A673 (cell line): ENCODE data around the gene MSH5.

Experiments used
- EZH2 ChIP-seq: fragments of 200-600 bp; sonication (generic); IDR thresholded peaks from 2 replicates; pipeline ENCODE4 v1.6.1; 2017; ENCODE audit warnings: borderline replicate concordance, low read depth, mild to moderate bottlenecking, mixed read lengths, antibody characterized with exemption, low read length; ENCODE audit not compliant: poor library complexity, severe bottlenecking
- TF ChIP-seq, protein P1 (sequence below): fragments of 300-800, 200-600 bp; sonication (generic); conservative IDR thresholded peaks from 2 replicates; pipeline ENCODE4 v1.5.1; 2017; ENCODE audit warnings: low read depth, mild to moderate bottlenecking, antibody characterized with exemption, low read length, moderate library complexity, mixed read lengths

DNA sequence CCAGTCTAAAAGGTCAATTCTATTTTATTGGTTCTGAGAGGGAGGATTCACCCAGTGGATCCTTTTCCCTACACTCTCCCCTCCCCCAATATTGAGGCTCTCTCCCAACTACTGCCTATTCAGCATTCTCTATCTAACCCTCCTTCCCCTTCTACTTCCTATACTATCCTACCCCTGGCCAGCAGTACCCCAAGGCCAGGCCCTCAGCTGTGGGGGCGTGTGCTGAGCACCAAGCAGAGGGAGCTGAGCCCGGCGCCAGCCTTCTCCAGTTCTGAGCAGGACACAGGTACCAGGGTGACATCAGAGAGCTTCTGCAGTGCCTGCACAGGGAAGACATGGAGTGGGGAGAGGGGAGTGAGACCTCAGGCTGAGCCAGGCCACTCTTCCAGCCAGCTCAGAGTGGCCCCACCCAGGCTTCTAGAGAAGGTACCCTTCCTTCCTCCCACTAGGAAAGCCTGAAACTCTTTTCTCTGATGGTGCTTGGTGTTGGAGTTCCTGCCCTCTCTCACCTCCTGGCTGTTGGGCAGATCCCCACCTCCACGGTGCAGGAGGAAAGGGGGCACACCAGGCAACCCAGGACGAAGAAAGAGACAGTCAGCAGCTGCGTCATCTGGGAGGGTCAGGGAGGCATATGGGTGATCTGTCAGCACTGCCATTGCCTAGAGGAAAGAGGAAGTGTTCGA lies 12.6 kb upstream of the MSH5 start:
- TF ChIP-seq, protein P1, sequence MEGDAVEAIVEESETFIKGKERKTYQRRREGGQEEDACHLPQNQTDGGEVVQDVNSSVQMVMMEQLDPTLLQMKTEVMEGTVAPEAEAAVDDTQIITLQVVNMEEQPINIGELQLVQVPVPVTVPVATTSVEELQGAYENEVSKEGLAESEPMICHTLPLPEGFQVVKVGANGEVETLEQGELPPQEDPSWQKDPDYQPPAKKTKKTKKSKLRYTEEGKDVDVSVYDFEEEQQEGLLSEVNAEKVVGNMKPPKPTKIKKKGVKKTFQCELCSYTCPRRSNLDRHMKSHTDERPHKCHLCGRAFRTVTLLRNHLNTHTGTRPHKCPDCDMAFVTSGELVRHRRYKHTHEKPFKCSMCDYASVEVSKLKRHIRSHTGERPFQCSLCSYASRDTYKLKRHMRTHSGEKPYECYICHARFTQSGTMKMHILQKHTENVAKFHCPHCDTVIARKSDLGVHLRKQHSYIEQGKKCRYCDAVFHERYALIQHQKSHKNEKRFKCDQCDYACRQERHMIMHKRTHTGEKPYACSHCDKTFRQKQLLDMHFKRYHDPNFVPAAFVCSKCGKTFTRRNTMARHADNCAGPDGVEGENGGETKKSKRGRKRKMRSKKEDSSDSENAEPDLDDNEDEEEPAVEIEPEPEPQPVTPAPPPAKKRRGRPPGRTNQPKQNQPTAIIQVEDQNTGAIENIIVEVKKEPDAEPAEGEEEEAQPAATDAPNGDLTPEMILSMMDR = no peak
- no peak for TF ChIP-seq EZH2
